GM15510 (cell line): ENCODE data around the gene DBNL.

Experiments used
- POLR2A ChIP-seq: IDR thresholded peaks from 3 replicates; pipeline ENCODE4 v1.6.1; 2011; ENCODE audit warnings: borderline replicate concordance; ENCODE audit not compliant: insufficient read length; ENCODE audit errors: extremely low read depth

Gene DBNL

DNA sequence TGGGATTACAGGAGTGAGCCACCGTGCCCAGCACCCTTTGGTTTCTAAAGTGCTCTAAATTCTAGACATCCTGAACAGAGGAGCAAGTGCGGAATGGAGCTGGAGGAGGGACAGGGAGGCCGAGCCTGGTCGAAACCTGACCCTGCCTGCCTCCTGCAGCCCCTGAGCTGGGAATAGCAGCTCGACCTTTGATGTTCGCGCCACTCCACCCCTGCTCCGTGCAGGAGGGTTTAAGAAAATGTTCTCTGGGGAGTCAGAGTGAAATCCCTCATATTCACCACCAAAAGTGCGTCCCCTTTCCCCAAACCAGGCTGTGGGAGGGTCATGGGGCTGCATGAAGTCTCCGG lies 19.0 kb downstream of the DBNL start:
- no peak for TF ChIP-seq POLR2A

DNA sequence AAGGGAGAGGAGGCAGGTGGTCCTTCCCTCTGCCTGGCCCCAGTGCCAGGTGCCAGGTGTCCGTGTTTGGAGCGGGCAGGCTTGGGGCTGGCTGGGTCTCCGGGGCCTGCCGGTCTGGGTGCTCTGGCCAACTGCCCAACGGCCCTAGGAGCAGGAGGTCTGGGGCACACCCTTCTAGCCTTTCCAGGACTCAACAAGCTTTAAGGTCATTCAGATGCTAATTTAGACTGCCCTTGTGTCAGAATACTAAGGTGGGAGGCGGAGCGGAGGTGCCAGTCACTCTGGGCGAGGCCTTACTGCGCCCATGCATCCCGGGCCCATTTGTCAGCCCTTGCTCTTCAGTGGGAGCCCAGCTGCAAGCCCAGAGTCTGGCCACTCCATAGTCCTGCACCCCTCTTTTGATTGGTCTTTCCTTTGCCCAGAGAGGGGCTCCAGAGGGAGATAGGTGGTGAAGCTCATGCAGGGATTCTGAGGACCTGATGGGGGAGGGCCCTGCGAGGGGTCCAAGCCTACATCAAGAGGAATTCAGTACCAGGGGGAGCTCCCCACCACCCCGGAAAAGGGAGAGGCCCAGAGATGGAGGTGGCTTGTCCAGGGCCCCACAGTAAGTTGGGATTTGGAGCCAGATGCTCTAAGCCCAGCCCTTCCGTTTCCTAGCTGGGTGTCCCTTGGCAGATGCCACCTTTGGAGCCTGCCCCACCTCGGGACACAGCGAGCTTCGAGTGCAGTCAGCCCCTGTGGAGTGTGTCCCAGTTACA lies 19.6 kb downstream of the DBNL start:
- no peak for TF ChIP-seq POLR2A

DNA sequence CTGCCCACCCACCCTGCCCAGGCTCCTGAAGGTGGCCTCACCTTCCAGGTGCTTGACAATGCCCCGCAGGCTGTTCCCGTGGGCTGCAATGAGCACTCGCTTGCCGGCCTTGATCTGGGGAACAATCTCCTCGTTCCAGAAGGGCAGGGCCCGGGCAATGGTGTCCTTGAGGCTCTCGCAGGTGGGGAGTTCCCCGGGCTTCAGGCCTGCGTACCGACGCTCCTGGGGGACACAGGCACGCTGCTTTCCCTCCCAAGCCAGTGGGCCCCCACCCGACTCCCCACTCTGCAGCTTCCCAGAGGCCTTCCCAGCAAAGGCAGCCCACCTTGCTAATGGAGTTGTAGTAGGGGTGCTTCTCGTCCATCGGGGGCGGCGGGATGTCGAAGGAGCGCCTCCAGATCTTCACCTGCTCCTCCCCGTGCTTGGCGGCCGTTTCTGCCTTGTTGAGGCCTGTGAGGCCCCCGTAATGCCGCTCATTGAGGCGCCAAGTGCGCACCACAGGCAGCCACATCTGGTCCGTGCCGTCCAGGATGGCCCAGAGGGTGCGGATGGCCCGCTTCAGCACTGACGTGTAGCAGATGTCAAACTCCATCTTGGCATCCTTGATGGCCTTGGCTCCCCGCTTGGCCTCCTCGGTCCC lies 20.4 kb downstream of the DBNL start:
- no peak for TF ChIP-seq POLR2A

DNA sequence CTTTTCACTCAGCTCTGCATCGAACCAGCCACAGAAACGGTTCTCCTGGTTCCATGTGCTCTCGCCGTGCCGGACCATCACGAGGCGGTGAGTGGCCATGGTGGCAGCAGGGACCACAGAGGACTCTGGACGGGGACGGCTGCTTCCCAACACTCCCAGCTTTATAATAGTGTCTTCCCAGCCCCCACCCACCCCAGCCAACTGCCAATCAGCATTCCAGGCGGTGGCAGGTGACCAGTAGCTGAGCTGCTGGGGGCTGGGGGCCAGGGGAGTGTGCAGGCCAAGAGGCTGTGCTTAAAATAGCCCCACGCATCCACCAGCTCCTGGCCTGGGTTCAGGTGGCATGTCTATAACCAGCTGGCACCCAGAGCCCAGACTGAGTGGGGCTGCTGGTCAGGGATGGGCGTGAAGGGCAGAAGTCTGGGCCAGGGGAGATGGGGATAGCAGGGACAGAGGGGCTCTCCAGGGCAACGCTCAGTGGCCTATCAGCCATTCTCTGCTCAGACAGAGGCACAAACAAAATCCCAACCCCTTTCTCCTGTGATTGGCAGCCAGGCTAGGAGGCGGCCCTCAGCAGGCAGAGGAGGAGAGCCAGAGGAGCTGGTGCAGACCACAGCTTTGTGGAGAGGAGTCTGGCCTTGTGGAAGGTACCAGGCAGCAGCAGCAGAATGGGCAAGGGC lies 21.1 kb downstream of the DBNL start, which contains the start of gene PGAM2:
TSS of gene PGAM2 (minus strand) at position 137 of the 680 bp plus-strand sequence. CDS start at position 99, 38 bp downstream.
- peak; percentile 11 for TF ChIP-seq POLR2A

GRCh38 chr7:44066111-44066460 lies 21.6 kb downstream of the DBNL start:
- no peak for TF ChIP-seq POLR2A

GRCh38 chr7:44066494-44067063 lies 22.1 kb downstream of the DBNL start:
- TF ChIP-seq POLR2A = no peak

DNA sequence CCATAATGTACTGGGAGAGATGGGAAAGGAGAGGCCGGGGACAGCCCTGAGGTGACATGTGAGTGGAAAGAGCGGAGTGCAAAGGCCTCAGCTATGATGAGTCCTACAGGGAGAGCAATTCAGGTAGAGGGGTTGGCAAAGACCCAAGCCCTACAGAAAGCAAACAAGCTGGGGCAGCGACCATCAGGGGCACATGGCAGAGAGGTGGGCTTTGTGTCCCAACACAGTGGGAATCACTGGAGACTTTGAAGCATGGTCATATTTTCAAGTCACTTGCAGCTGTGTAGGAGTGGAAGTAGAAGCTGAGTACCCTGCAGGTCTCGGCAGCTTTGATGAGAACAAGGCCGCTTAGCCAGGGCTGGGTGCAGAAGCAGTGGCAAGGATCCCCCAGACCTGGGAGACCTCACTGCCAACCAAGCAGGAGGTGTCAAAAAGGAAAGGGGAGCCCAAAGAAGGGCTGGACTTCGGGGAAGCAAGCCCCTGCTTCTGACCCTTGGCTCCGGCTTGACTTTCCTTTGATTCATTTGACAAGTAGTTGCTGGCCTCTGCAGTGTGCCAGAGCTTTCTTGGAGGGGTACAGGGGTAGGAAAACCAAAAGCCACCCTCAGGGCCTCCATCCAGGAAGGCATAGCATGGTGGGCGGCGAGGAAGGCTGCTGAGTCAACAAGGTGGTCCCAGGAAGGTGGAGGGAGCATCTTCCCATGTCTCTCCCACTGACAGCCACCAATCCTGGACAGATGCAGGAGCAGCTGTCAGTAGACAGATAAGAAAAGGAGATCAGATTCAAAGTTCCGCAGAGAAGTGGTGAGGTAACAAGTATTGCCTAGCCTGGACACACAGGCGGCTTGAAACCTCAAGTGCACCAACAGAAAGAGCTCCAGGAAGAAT lies 22.8 kb downstream of the DBNL start:
- no peak for TF ChIP-seq POLR2A

GRCh38 chr7:44068054-44068453 lies 23.6 kb downstream of the DBNL start:
- peak; percentile 2 for TF ChIP-seq POLR2A

DNA sequence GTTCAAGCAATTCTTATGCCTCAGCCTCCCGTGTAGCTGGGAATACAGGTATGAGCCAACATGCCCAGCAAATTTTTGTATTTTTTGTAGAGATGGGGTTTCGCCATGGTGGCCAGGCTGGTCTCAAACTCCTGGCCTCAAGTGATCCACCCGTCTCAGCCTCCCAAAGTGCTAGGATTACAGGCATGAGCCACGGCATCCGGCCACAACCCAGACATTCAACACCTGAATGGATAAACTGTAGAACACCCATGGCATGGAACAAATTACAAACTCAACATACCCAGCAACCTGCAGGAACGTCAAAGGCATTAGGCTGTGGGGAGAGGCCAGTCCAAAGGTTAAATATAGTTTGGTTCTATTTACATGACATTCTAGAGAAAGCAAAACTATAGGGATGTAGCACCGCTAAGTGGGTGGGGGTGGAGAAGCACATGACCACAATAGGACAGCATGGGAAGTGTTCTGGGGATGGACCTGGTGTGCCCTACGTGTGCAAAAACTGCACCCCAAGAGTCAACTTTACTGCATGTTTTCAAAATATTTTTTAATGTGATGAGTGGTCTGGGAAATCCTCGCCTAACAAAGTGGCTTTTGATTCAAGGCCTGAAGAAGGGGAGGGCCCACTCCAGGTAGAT lies 27.3 kb downstream of the DBNL start:
- no peak for TF ChIP-seq POLR2A

DNA sequence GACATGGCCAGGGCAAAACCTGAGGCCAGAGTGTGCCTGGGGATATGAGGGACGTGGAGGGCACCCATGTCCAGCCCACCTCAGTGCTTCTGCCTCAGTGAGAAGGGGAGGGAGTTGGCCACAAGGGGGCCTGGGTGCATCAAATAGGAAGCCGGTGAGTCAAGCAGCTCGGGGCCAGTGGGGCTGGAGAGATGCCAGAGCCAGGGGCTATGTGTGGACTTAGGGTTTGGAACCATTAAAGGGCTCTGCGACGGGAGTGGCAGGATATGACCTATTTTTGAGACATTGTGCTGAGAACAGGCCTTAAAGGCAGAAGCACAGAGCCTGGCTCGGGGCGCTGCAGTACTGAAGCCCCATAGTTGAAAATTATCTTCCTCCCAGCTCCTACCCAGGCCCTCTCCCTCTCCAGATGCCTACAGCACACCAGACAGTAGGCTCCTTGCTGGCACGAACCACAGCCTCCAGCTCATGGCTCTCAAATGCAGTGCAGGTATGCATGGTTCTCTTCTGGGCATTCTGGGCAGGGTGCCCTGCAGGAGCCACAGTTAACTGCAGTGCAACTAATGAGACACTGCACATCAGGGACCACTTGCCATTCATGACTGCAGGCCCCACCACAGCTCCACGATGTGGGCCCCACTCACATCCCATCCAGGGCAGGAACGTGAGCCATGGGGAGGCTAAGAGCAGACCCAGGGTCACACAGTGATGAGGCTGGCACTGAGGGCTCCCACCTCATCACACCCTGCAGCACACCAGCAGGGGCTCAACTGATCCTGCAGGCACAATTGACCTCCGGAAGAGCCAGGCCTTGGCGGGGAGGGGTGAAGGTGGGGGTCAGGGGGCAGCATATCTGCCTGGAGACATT lies 28.1 kb downstream of the DBNL start:
- TF ChIP-seq POLR2A = no peak

DNA sequence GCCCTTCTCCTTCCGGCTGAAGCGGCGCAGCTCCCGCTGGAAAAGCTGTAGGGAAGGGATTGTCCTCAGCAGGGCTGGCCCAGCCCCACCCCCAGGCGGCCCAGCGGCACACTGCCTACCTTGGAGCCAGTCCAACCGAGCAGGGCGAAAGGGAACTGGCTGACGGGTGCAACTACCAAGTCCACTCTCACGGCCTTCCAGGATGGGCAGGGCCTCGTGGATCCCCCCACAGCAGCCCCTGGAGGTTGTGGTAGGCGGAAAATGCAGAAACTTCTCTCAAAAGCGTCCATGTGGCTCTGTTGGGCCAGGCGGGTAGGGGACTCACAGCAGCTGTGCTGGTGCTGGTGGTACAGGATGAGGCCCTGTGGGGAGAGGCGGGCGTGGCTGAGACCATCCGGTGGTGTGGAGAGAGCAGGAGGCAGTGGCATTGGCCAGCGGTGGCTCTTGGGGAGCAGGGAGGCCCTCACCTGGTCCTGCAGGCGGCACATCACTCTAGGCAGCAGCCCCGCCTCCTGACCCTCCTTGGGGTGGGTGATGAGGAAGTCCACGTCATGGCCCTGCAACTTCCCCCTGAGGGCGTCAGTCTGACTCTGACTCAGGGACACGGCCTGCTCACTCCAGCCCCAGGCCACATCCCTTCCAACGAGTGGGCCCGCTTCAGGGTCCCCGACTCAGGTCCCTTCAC lies 29.3 kb downstream of the DBNL start:
- no peak for TF ChIP-seq POLR2A

GRCh38 chr7:44074349-44074695 lies 29.8 kb downstream of the DBNL start:
- TF ChIP-seq POLR2A = no peak
